Left lung (tissue), 10 donors: ENCODE measurements around the gene CIB4. TPM values are rescaled to one million over a fixed set of nuclear protein-coding genes. Genes with fewer than 3 reads are reported as not detected.

Source experiments
- ATAC-seq: fragments of 200-7000 bp; cut with Tn5 transposase; one replicate; pipeline ENCODE4 v1.9.1; 2020; ENCODE audit warnings: moderate library complexity
- DNase-seq, 4 donors: peaks; one replicate each; pipeline ENCODE4 v3.0.0-alpha.2; 2013 to 2020
- H3K27ac ChIP-seq, 2 donors: fragments of 200-600 bp; sonication (generic) in 1 of 2; one replicate each; pipeline versions ENCODE4 v1.5.0 to v1.8.0; 2020 to 2021
- H3K27me3 ChIP-seq, 2 donors: fragments of 200-600 bp; sonication (generic) in 1 of 2; one replicate each; pipeline versions ENCODE4 v1.5.0 to v1.8.0; 2020 to 2021
- H3K36me3 ChIP-seq, 2 donors: fragments of 200-600 bp; sonication (generic) in 1 of 2; one replicate each; pipeline versions ENCODE4 v1.5.0 to v1.8.0; 2020 to 2021
- H3K4me1 ChIP-seq, 2 donors: fragments of 200-600 bp; one replicate each; pipeline ENCODE4 v1.8.0; 2021
- H3K4me3 ChIP-seq, 2 donors: fragments of 200-600 bp; sonication (generic) in 1 of 2; one replicate each; pipeline versions ENCODE4 v1.5.0 to v1.8.0; 2020 to 2021; ENCODE audit warnings: mild to moderate bottlenecking in 1 of 2
- H3K9me3 ChIP-seq, 2 donors: fragments of 200-600 bp; sonication (generic) in 1 of 2; one replicate each; pipeline versions ENCODE4 v1.5.0 to v1.8.0; 2020 to 2021
- CTCF ChIP-seq, 2 donors: fragments of 200-600 bp; sonication (generic) in 1 of 2; IDR thresholded peaks; one replicate each; pipeline versions ENCODE4 v1.5.0 to v1.8.0; 2021; ENCODE audit warnings: antibody characterized with exemption in 2 of 2
- intact Hi-C, 2 donors: fragments of 100-400 bp; cut with DNase I; formaldehyde crosslinking; loops; one replicate each; pipeline versions ENCODE4 v1.11.2 to v1.14.2; 2022
- polyA plus RNA-seq, 6 donors: library from polyadenylated mRNA; unstranded; fragments of 120-200 nt; gene quantifications; one replicate each; pipeline ENCODE4 v1.2.1, GENCODE V29; 2013; ENCODE audit not compliant: insufficient read length in 6 of 6
- total RNA-seq, 2 donors: library from RNA; stranded (reverse); fragmentation: NEBNext Ultra II Directional; extraction: Animal tissue kit (Norgen Biotek cat#: 25700); gene quantifications; one replicate each; pipeline ENCODE4 v1.2.1, GENCODE V29; 2021
- donor health status: DM: no; HTN: yes; CAD: no.
- donor health status: DM: no; HTN: no; CAD: no.

Gene CIB4
- total and polyA plus RNA-seq, 8 donors: 1.0 to 2.4 (median 1.8) TPM; not detected in 2

GRCh38 chr2:26542194-26542455 is 99.0 kb downstream of the CIB4 start:
- DNase-seq (no peak), ATAC-seq (no peak)
- Histone ChIP-seq H3K27ac (no peak overlapping the region), H3K4me3 (no peak overlapping the region), H3K4me1 (no peaks in the 10 kb centered on the region), H3K9me3 (no peaks in the 10 kb centered on the region), H3K36me3 (no peaks in the 10 kb centered on the region), H3K27me3 (peaks cover 0 to 13% of the 10 kb centered on the region in 2 donors)
- TF ChIP-seq CTCF (IDR thresholded peaks at IDR 0.05): no peak
- intact Hi-C loops: no loop called here

GRCh38 chr2:26541401-26542193 is 99.6 kb downstream of the CIB4 start:
- H3K27me3 ChIP-seq: peaks cover 0 to 13% of the 10 kb centered on the region in 2 donors
- no peaks in the 10 kb centered on the region for H3K36me3 ChIP-seq
- no peak for TF ChIP-seq CTCF (IDR thresholded peaks at IDR 0.05)
- intact Hi-C loops: no loop called here
- no peaks in the 10 kb centered on the region for H3K9me3 ChIP-seq
- H3K4me3 ChIP-seq: no peak overlapping the region
- ATAC-seq (no peak), DNase-seq (peak in 1 of 4 donors; percentile 4)
- H3K4me1 ChIP-seq: no peaks in the 10 kb centered on the region
- no peak overlapping the region for H3K27ac ChIP-seq

GRCh38 chr2:26540961-26541360 is 100.2 kb downstream of the CIB4 start:
- Histone ChIP-seq H3K4me3 (no peak overlapping the region), H3K27me3 (peaks cover 0 to 13% of the 10 kb centered on the region in 2 donors), H3K9me3 (no peaks in the 10 kb centered on the region), H3K27ac (no peak overlapping the region), H3K4me1 (no peaks in the 10 kb centered on the region), H3K36me3 (no peaks in the 10 kb centered on the region)
- ATAC-seq (no peak), DNase-seq (no peak)
- TF ChIP-seq CTCF (IDR thresholded peaks at IDR 0.05): no peak
- intact Hi-C loops: no loop called here

- Histone ChIP-seq H3K27me3 (peaks cover 0 to 13% of the 10 kb centered on the region in 2 donors), H3K36me3 (no peaks in the 10 kb centered on the region), H3K4me3 (no peak overlapping the region), H3K27ac (no peak overlapping the region), H3K9me3 (no peaks in the 10 kb centered on the region), H3K4me1 (no peaks in the 10 kb centered on the region)
- no peak for TF ChIP-seq CTCF (IDR thresholded peaks at IDR 0.05)
- ATAC-seq (no peak), DNase-seq (peak in 1 of 4 donors; percentile 14)
- intact Hi-C loops: no loop called here
Observed at GRCh38 chr2:26540306-26540705, 100.9 kb downstream of the CIB4 start.

- no peak overlapping the region for H3K27ac ChIP-seq
- intact Hi-C loops: no loop called here
- no peak overlapping the region for H3K4me3 ChIP-seq
- no peaks in the 10 kb centered on the region for H3K4me1 ChIP-seq
- peaks cover 0 to 9% of the 10 kb centered on the region in 2 donors for H3K27me3 ChIP-seq
- no peak for TF ChIP-seq CTCF (IDR thresholded peaks at IDR 0.05)
- H3K9me3 ChIP-seq: no peaks in the 10 kb centered on the region
- ATAC-seq (no peak), DNase-seq (no peak)
- H3K36me3 ChIP-seq: no peaks in the 10 kb centered on the region
Observed at GRCh38 chr2:26537826-26538475, 103.2 kb downstream of the CIB4 start.
